ENCODE results near the gene TMTC2.

GRCh38 chr12:83082690-83083276, 396.1 kb downstream of the TMTC2 start:
- TF ChIP-seq STAT1 (conservative IDR thresholded peaks at IDR 0.05) (no peak), CTCF (IDR thresholded peaks at IDR 0.05 in 2 of 3, conservative IDR thresholded peaks at IDR 0.05 in 1 of 3; ENCODE audit: control insufficient read depth in 2 of 3, extremely low read depth in 1 of 3, insufficient read depth in 1 of 3, low read depth in 3 of 3, low read length in 3 of 3) (no peak), TAF1 (IDR thresholded peaks at IDR 0.05; ENCODE audit: borderline replicate concordance, low read depth, low read length) (no peak), RAD21 (IDR thresholded peaks at IDR 0.05; ENCODE audit: insufficient read depth, low read depth, low read length) (no peak), USF2 (IDR thresholded peaks at IDR 0.05; ENCODE audit: borderline replicate concordance, low read depth, low read length) (no peak), RFX5 (IDR thresholded peaks at IDR 0.05; ENCODE audit: low read depth, low read length) (no peak), DPF2 (IDR thresholded peaks at IDR 0.05) (no peak), HCFC1 (IDR thresholded peaks at IDR 0.05; ENCODE audit: low read length) (no peak), TCF7 (IDR thresholded peaks at IDR 0.05; ENCODE audit: borderline replicate concordance) (no peak), POLR2AphosphoS5 (IDR thresholded peaks at IDR 0.05; ENCODE audit: low read length) (no peak)
- TF ChIP-seq, protein P1, sequence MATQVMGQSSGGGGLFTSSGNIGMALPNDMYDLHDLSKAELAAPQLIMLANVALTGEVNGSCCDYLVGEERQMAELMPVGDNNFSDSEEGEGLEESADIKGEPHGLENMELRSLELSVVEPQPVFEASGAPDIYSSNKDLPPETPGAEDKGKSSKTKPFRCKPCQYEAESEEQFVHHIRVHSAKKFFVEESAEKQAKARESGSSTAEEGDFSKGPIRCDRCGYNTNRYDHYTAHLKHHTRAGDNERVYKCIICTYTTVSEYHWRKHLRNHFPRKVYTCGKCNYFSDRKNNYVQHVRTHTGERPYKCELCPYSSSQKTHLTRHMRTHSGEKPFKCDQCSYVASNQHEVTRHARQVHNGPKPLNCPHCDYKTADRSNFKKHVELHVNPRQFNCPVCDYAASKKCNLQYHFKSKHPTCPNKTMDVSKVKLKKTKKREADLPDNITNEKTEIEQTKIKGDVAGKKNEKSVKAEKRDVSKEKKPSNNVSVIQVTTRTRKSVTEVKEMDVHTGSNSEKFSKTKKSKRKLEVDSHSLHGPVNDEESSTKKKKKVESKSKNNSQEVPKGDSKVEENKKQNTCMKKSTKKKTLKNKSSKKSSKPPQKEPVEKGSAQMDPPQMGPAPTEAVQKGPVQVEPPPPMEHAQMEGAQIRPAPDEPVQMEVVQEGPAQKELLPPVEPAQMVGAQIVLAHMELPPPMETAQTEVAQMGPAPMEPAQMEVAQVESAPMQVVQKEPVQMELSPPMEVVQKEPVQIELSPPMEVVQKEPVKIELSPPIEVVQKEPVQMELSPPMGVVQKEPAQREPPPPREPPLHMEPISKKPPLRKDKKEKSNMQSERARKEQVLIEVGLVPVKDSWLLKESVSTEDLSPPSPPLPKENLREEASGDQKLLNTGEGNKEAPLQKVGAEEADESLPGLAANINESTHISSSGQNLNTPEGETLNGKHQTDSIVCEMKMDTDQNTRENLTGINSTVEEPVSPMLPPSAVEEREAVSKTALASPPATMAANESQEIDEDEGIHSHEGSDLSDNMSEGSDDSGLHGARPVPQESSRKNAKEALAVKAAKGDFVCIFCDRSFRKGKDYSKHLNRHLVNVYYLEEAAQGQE (IDR thresholded peaks at IDR 0.05; ENCODE audit: low read depth, low read length), result no peak

Data from GM12878 (cell line).